Measurements from ENCODE around the gene CHST6. TPM values are rescaled to one million over a fixed set of nuclear protein-coding genes. Genes with fewer than 3 reads are reported as not detected.

The CHST6 gene
- total RNA-seq, 6 experiments from 2014 or later = 0.02 TPM; not detected in 5

- WGBS (ENCODE audit: insufficient coverage, low coverage, low lambda C conversion rate, missing lambda C conversion rate) = 74% methylated on average over 4 of the region's 8 CpGs
- TF ChIP-seq CTCF (IDR thresholded peaks at IDR 0.05) = no peak
- no peak for TF ChIP-seq POLR2A (IDR thresholded peaks at IDR 0.05)
- Histone ChIP-seq H3K4me1 (peaks cover 0 to 15% (median 6%) of the 10 kb centered on the region in 4 donors), H3K4me3 (no peak overlapping the region), H3K9me3 (no peaks in the 10 kb centered on the region), H3K27me3 (no peaks in the 10 kb centered on the region), H3K36me3 (no peaks in the 10 kb centered on the region), H3K27ac (no peak overlapping the region)
- ATAC-seq (no peak), DNase-seq (no peak)
- intact Hi-C loops (cut with DNase I) = loop anchor here in 1 of 2 donors (10.0 kb wide), 1 partner anchor 47 kb away; no protein-coding TSS in a partner anchor
Observed at GRCh38 chr16:75532142-75532765, 37.0 kb upstream of the CHST6 start.

GRCh38 chr16:75529959-75530358, 34.7 kb upstream of the CHST6 start:
- Histone ChIP-seq H3K4me3 (no peak overlapping the region), H3K4me1 (peaks cover 0 to 15% (median 6%) of the 10 kb centered on the region in 4 donors), H3K27me3 (no peaks in the 10 kb centered on the region), H3K27ac (no peak overlapping the region), H3K36me3 (no peaks in the 10 kb centered on the region), H3K9me3 (no peaks in the 10 kb centered on the region)
- 94% methylated on average over 11 of the region's 29 CpGs for WGBS (ENCODE audit: insufficient coverage, low coverage, low lambda C conversion rate, missing lambda C conversion rate)
- no peak for ATAC-seq
- DNase-seq = no peak
- intact Hi-C loops (cut with DNase I) = loop anchor here in 1 of 2 donors (10.0 kb wide), 1 partner anchor 45 kb away; no protein-coding TSS in a partner anchor
- TF ChIP-seq CTCF (IDR thresholded peaks at IDR 0.05) (no peak), POLR2A (IDR thresholded peaks at IDR 0.05) (no peak)

- Histone ChIP-seq H3K4me3 (no peak overlapping the region), H3K4me1 (peaks cover 0 to 15% (median 6%) of the 10 kb centered on the region in 4 donors), H3K27me3 (no peaks in the 10 kb centered on the region), H3K9me3 (no peaks in the 10 kb centered on the region), H3K36me3 (no peaks in the 10 kb centered on the region), H3K27ac (no peak overlapping the region)
- no peak for TF ChIP-seq CTCF (IDR thresholded peaks at IDR 0.05)
- 95% methylated on average over 18 of the region's 81 CpGs for whole genome bisulfite sequencing (ENCODE audit: insufficient coverage, low coverage, low lambda C conversion rate, missing lambda C conversion rate)
- intact Hi-C loops (cut with DNase I) = no loop called here
- ATAC-seq (no peak), DNase-seq (no peak)
Observed at GRCh38 chr16:75529056-75529905, 34.0 kb upstream of the CHST6 start.

GRCh38 chr16:75527825-75528299, 32.6 kb upstream of the CHST6 start:
- DNase-seq = peak; percentile 39 to 67 (median 65)
- H3K9me3 ChIP-seq = no peaks in the 10 kb centered on the region
- H3K4me3 ChIP-seq = no peak overlapping the region
- intact Hi-C loops (cut with DNase I) = no loop called here
- H3K4me1 ChIP-seq = peaks cover 0 to 15% (median 6%) of the 10 kb centered on the region in 4 donors
- WGBS (ENCODE audit: insufficient coverage, low coverage, low lambda C conversion rate, missing lambda C conversion rate) = 21% methylated on average over 5 of the region's 5 CpGs
- ATAC-seq = peak; percentile 92 to 97 (median 94)
- no peaks in the 10 kb centered on the region for H3K27me3 ChIP-seq
- no peak for TF ChIP-seq CTCF (IDR thresholded peaks at IDR 0.05)
- TF ChIP-seq POLR2A (IDR thresholded peaks at IDR 0.05) = no peak
- H3K36me3 ChIP-seq = no peaks in the 10 kb centered on the region
- peak overlapping the region in 2 of 3 donors; percentile 40 to 46 for H3K27ac ChIP-seq

Data from right lobe of liver (tissue), 6 donors.